ENCODE measurements around the gene ACIN1.
A peak's percentile ranks its signal among the peaks of the same experiment; 100 is the strongest.

Gene ACIN1

GRCh38 chr14:23095196-23096108, 516 bp upstream of the ACIN1 start, which contains the start of gene C14orf119:
C14orf119 (plus strand) TSS chr14:23095505; CDS start chr14:23097659, 2,154 bp downstream.
- TF ChIP-seq CTCF (IDR thresholded peaks at IDR 0.05; ENCODE audit: low read length) (no peak), EZH2 (IDR thresholded peaks at IDR 0.05; ENCODE audit: borderline replicate concordance, low read length) (no peak)
- no peak within 1 kb of the TSS for H2AFZ ChIP-seq (ENCODE audit: low read length)
- H3K9me2 ChIP-seq (ENCODE audit: low read depth, low read length): no peaks in the 10 kb centered on the region
- peaks cover 25% of the 10 kb centered on the region for H3K4me1 ChIP-seq (ENCODE audit: insufficient read depth, low read length, severe bottlenecking)
- no peaks in the 10 kb centered on the region for H3K27me3 ChIP-seq (ENCODE audit: insufficient read depth, low read length)
- H3K36me3 ChIP-seq (ENCODE audit: insufficient read depth, low read length): peaks cover 59% of the 10 kb centered on the region
- H3K9ac ChIP-seq (ENCODE audit: low read length): peak within 1 kb of the TSS; percentile 83
- H3K4me3 ChIP-seq (ENCODE audit: low read depth, low read length, poor library complexity, severe bottlenecking): peak within 1 kb of the TSS; percentile 73
- H4K20me1 ChIP-seq (ENCODE audit: insufficient read depth, low read length): no peaks in the 10 kb centered on the region
- peak within 1 kb of the TSS; percentile 93 for H3K4me2 ChIP-seq (ENCODE audit: low read length)
- no peaks in the 10 kb centered on the region for H3F3A ChIP-seq (ENCODE audit: insufficient read depth, low read length)
- H3K79me2 ChIP-seq (ENCODE audit: insufficient read depth, low read length): peaks cover 30% of the 10 kb centered on the region
- no peaks in the 10 kb centered on the region for H3K9me3 ChIP-seq (ENCODE audit: low read length)
- peak within 1 kb of the TSS; percentile 77 for H3K27ac ChIP-seq (ENCODE audit: low read depth, low read length, poor library complexity, severe bottlenecking)

GRCh38 chr14:23093991-23094665, 808 bp downstream of the ACIN1 start:
- peaks cover 25% of the 10 kb centered on the region for H3K4me1 ChIP-seq (ENCODE audit: insufficient read depth, low read length, severe bottlenecking)
- H3K36me3 ChIP-seq (ENCODE audit: insufficient read depth, low read length): peaks cover 69% of the 10 kb centered on the region
- no peak overlapping the region for H2AFZ ChIP-seq (ENCODE audit: low read length)

GRCh38 chr14:23093526-23093925, 1.4 kb downstream of the ACIN1 start:
- Histone ChIP-seq H3K4me1 (ENCODE audit: insufficient read depth, low read length, severe bottlenecking) (peaks cover 25% of the 10 kb centered on the region), H3K4me3 (ENCODE audit: low read depth, low read length, poor library complexity, severe bottlenecking) (peak overlapping the region; percentile 73), H3F3A (ENCODE audit: insufficient read depth, low read length) (no peaks in the 10 kb centered on the region), H3K9ac (ENCODE audit: low read length) (peak overlapping the region; percentile 83), H3K27ac (ENCODE audit: low read depth, low read length, poor library complexity, severe bottlenecking) (no peak overlapping the region), H3K4me2 (ENCODE audit: low read length) (peak overlapping the region; percentile 93), H3K9me3 (ENCODE audit: low read length) (no peaks in the 10 kb centered on the region), H2AFZ (ENCODE audit: low read length) (no peak overlapping the region), H3K27me3 (ENCODE audit: insufficient read depth, low read length) (no peaks in the 10 kb centered on the region), H3K79me2 (ENCODE audit: insufficient read depth, low read length) (peaks cover 30% of the 10 kb centered on the region), H3K36me3 (ENCODE audit: insufficient read depth, low read length) (peaks cover 69% of the 10 kb centered on the region), H4K20me1 (ENCODE audit: insufficient read depth, low read length) (no peaks in the 10 kb centered on the region), H3K9me2 (ENCODE audit: low read depth, low read length) (no peaks in the 10 kb centered on the region)
- TF ChIP-seq EZH2 (IDR thresholded peaks at IDR 0.05; ENCODE audit: borderline replicate concordance, low read length): no peak
- no peak for TF ChIP-seq CTCF (IDR thresholded peaks at IDR 0.05; ENCODE audit: low read length)

More at GRCh38 chr14:23093991-23094665, 808 bp downstream of the ACIN1 start:
- Histone ChIP-seq H3K27me3 (ENCODE audit: insufficient read depth, low read length) (no peaks in the 10 kb centered on the region), H3F3A (ENCODE audit: insufficient read depth, low read length) (no peaks in the 10 kb centered on the region), H3K4me2 (ENCODE audit: low read length) (peak overlapping the region; percentile 93), H3K9me2 (ENCODE audit: low read depth, low read length) (no peaks in the 10 kb centered on the region), H3K9ac (ENCODE audit: low read length) (peak overlapping the region; percentile 83), H3K9me3 (ENCODE audit: low read length) (no peaks in the 10 kb centered on the region), H3K79me2 (ENCODE audit: insufficient read depth, low read length) (peaks cover 30% of the 10 kb centered on the region), H3K4me3 (ENCODE audit: low read depth, low read length, poor library complexity, severe bottlenecking) (peak overlapping the region; percentile 73), H3K27ac (ENCODE audit: low read depth, low read length, poor library complexity, severe bottlenecking) (peak overlapping the region; percentile 77), H4K20me1 (ENCODE audit: insufficient read depth, low read length) (no peaks in the 10 kb centered on the region)
- TF ChIP-seq EZH2 (IDR thresholded peaks at IDR 0.05; ENCODE audit: borderline replicate concordance, low read length) (no peak), CTCF (IDR thresholded peaks at IDR 0.05; ENCODE audit: low read length) (peak; percentile 59)

Measured in OCI-LY1 (cell line).